HEK293 (cell line): Measurements from ENCODE around the gene TLDC2.

Experiments used
- CTCF ChIA-PET: fragments of 350-600 bp; formaldehyde crosslinking; extraction: SDS; loops from one replicate; lab custom pipeline; 2021; ENCODE audit warnings: antibody characterized with exemption; lab: Yijun Ruan, JAX
- POLR2A ChIA-PET: fragments of 300-600 bp; formaldehyde crosslinking; extraction: SDS; loops from one replicate; lab custom pipeline; 2020; ENCODE audit warnings: antibody characterized with exemption, inconsistent platforms; lab: Yijun Ruan, JAX
- H3K27ac ChIP-seq: fragments of 200-500 bp; sonication (Bioruptor generic); 2 replicates; pipeline ENCODE4 v1.5.1; 2014; ENCODE audit warnings: low read depth, low read length, control low read depth, inconsistent platforms; ENCODE audit errors: extremely low read depth
- H3K36me3 ChIP-seq, 2 experiments: fragments of 200-500 bp in 1 of 2; sonication (Bioruptor generic) in 1 of 2; 1 replicate in 1 of 2; 2 replicates in 1 of 2; pipeline ENCODE4 v1.5.1; 2014 to 2017; ENCODE audit warnings: inconsistent platforms in 2 of 2, low read length in 2 of 2; ENCODE audit not compliant: control insufficient read depth in 2 of 2, insufficient read depth in 1 of 2
- H3K4me1 ChIP-seq: fragments of 200-500 bp; sonication (Bioruptor generic); 2 replicates; pipeline ENCODE4 v1.5.1; 2014; ENCODE audit warnings: mild to moderate bottlenecking, low read length, inconsistent platforms; ENCODE audit not compliant: control insufficient read depth, insufficient read depth
- H3K4me3 ChIP-seq: 2 replicates; pipeline ENCODE4 v1.5.1; 2011; ENCODE audit warnings: low read depth, mild to moderate bottlenecking, control low read depth, low read length, moderate library complexity
- H3K9me3 ChIP-seq: fragments of 200-500 bp; sonication (Bioruptor generic); 2 replicates; pipeline ENCODE4 v1.5.1; 2014; ENCODE audit warnings: low read depth, low read length, inconsistent platforms; ENCODE audit not compliant: control insufficient read depth, insufficient read depth
- GLIS1 ChIP-seq: fragments of 450-650 bp; formaldehyde crosslinking; IDR thresholded peaks from 2 replicates; pipeline ENCODE4 v1.5.1; 2016; ENCODE audit warnings: missing biosample characterization, missing genetic modification characterization
- KLF9 ChIP-seq: fragments of 450-650 bp; formaldehyde crosslinking; IDR thresholded peaks from 2 replicates; pipeline ENCODE4 v1.5.1; 2016; ENCODE audit warnings: missing biosample characterization, missing genetic modification characterization, low read depth
- MZF1 ChIP-seq: fragments of 450-650 bp; formaldehyde crosslinking; IDR thresholded peaks from 2 replicates; pipeline ENCODE4 v1.5.1; 2017; ENCODE audit warnings: missing biosample characterization, missing genetic modification characterization, borderline replicate concordance
- OVOL3 ChIP-seq: fragments of 450-650 bp; formaldehyde crosslinking; IDR thresholded peaks from 2 replicates; pipeline ENCODE4 v1.5.1; 2016; ENCODE audit warnings: missing biosample characterization, missing genetic modification characterization
- PRDM4 ChIP-seq: fragments of 450-650 bp; formaldehyde crosslinking; IDR thresholded peaks from 2 replicates; pipeline ENCODE4 v1.5.1; 2017; ENCODE audit warnings: missing biosample characterization, missing genetic modification characterization
- SCRT1 ChIP-seq: fragments of 450-650 bp; formaldehyde crosslinking; IDR thresholded peaks from 2 replicates; pipeline ENCODE4 v1.5.1; 2016; ENCODE audit warnings: missing biosample characterization, missing genetic modification characterization, borderline replicate concordance
- TCF7L2 ChIP-seq: IDR thresholded peaks from 2 replicates; pipeline ENCODE4 v1.6.1; 2011; ENCODE audit warnings: low read depth, mild to moderate bottlenecking, inconsistent platforms, low read length, moderate library complexity, borderline replicate concordance
- ZBTB10 ChIP-seq: fragments of 450-650 bp; formaldehyde crosslinking; IDR thresholded peaks from 2 replicates; pipeline ENCODE4 v1.5.1; 2016; ENCODE audit warnings: missing biosample characterization, missing genetic modification characterization
- ZFP41 ChIP-seq: fragments of 450-650 bp; formaldehyde crosslinking; IDR thresholded peaks from 2 replicates; pipeline ENCODE4 v1.5.1; 2016; ENCODE audit warnings: missing biosample characterization, missing genetic modification characterization, borderline replicate concordance
- ZIC2 ChIP-seq: fragments of 450-650 bp; formaldehyde crosslinking; IDR thresholded peaks from 2 replicates; pipeline ENCODE4 v1.5.1; 2016; ENCODE audit warnings: missing biosample characterization, missing genetic modification characterization
- ZNF114 ChIP-seq: fragments of 450-650 bp; formaldehyde crosslinking; IDR thresholded peaks from 2 replicates; pipeline ENCODE4 v1.5.0; 2017; ENCODE audit warnings: missing biosample characterization, missing genetic modification characterization
- ZNF202 ChIP-seq: fragments of 450-650 bp; formaldehyde crosslinking; IDR thresholded peaks from 2 replicates; pipeline ENCODE4 v1.5.1; 2016; ENCODE audit warnings: missing biosample characterization, missing genetic modification characterization, borderline replicate concordance
- ZNF211 ChIP-seq: fragments of 450-650 bp; formaldehyde crosslinking; IDR thresholded peaks from 2 replicates; pipeline ENCODE4 v1.5.1; 2016; ENCODE audit warnings: low read depth, missing biosample characterization, missing genetic modification characterization
- ZNF239 ChIP-seq: fragments of 450-650 bp; formaldehyde crosslinking; IDR thresholded peaks from 2 replicates; pipeline ENCODE4 v1.5.1; 2016; ENCODE audit warnings: missing biosample characterization, missing genetic modification characterization
- ZNF335 ChIP-seq: fragments of 450-650 bp; formaldehyde crosslinking; conservative IDR thresholded peaks from 2 replicates; pipeline ENCODE4 v1.5.1; 2016; ENCODE audit warnings: missing biosample characterization, missing genetic modification characterization
- ZNF341 ChIP-seq: fragments of 450-650 bp; formaldehyde crosslinking; IDR thresholded peaks from 2 replicates; pipeline ENCODE4; 2016; ENCODE audit warnings: low read depth, missing biosample characterization, missing genetic modification characterization
- ZNF513 ChIP-seq: fragments of 450-650 bp; IDR thresholded peaks from 2 replicates; pipeline ENCODE4 v1.5.1; 2018; ENCODE audit warnings: missing biosample characterization, missing genetic modification characterization
- ZNF600 ChIP-seq: fragments of 450-650 bp; formaldehyde crosslinking; IDR thresholded peaks from 2 replicates; pipeline ENCODE4 v1.5.1; 2016; ENCODE audit warnings: missing biosample characterization, missing genetic modification characterization
- ZNF624 ChIP-seq: fragments of 450-650 bp; formaldehyde crosslinking; IDR thresholded peaks from 2 replicates; pipeline ENCODE4 v1.5.1; 2017; ENCODE audit warnings: missing biosample characterization, missing genetic modification characterization
- ZNF777 ChIP-seq: fragments of 450-650 bp; formaldehyde crosslinking; IDR thresholded peaks from 2 replicates; pipeline ENCODE4 v1.5.1; 2017; ENCODE audit warnings: missing biosample characterization, missing genetic modification characterization, borderline replicate concordance

The TLDC2 gene

GRCh38 chr20:36860811-36861624, 14.9 kb upstream of the TLDC2 start:
- no peak for TF ChIP-seq ZNF211 (tag by site-specific recombination)
- no peak for TF ChIP-seq ZNF239 (tag by site-specific recombination)
- no peak for TF ChIP-seq ZNF624 (tag by site-specific recombination)
- no peak for TF ChIP-seq ZIC2 (tag by site-specific recombination)
- no peak for TF ChIP-seq TCF7L2
- TF ChIP-seq ZNF335 (tag by site-specific recombination), result no peak
- no peak for TF ChIP-seq SCRT1 (tag by site-specific recombination)
- no peak for TF ChIP-seq ZBTB10 (tag by site-specific recombination)
- TF ChIP-seq PRDM4 (tag by site-specific recombination), result no peak
- no peak for TF ChIP-seq ZFP41 (tag by site-specific recombination)
- TF ChIP-seq ZNF341 (tag by site-specific recombination), result peak; percentile 86
- no peak for TF ChIP-seq OVOL3 (tag by site-specific recombination)
- TF ChIP-seq MZF1 (tag by site-specific recombination), result no peak
- no peak for TF ChIP-seq ZNF202
- TF ChIP-seq ZNF777 (tag by site-specific recombination), result no peak
- peak; percentile 45; the same call in 1 of the 2 replicates for TF ChIP-seq ZNF513
- H3K9me3 ChIP-seq, result no peaks in the 10 kb centered on the region
- H3K27ac ChIP-seq, result no peak overlapping the region
- H3K36me3 ChIP-seq, result peaks cover 0 to 20% of the 10 kb centered on the region in 2 experiments; a peak in 1 of 3 replicates
- CTCF ChIA-PET, result interaction anchor here (0.9 to 4.5 kb wide), 2 partner anchors 25 to 87 kb away, joined by 5 to 18 read pairs; partner anchors contain the start of gene DSN1
- POLR2A ChIA-PET, result interaction anchor here (1.3 kb wide), 1 partner anchor 15 kb away, joined by 4 read pairs; no protein-coding TSS in a partner anchor
- H3K4me1 ChIP-seq, result peaks cover 9% of the 10 kb centered on the region; the same call in 1 of the 2 replicates
- H3K4me3 ChIP-seq, result no peak overlapping the region

GRCh38 chr20:36861625-36861874, 14.4 kb upstream of the TLDC2 start:
- CTCF ChIA-PET, result interaction anchor here (0.9 to 4.5 kb wide), 2 partner anchors 26 to 88 kb away, joined by 5 to 18 read pairs; partner anchors contain the start of gene DSN1
- H3K4me1 ChIP-seq, result peaks cover 9% of the 10 kb centered on the region; the same call in 1 of the 2 replicates
- no peaks in the 10 kb centered on the region for H3K9me3 ChIP-seq
- peaks cover 0 to 20% of the 10 kb centered on the region in 2 experiments; a peak in 1 of 3 replicates for H3K36me3 ChIP-seq
- peak overlapping the region; percentile 83; the same call in 1 of the 2 replicates for H3K27ac ChIP-seq
- TF ChIP-seq KLF9 (no peak), ZNF114 (tag by site-specific recombination) (no peak), ZNF600 (tag by site-specific recombination) (no peak), GLIS1 (tag by site-specific recombination) (no peak), ZIC2 (tag by site-specific recombination) (peak; percentile 48)
- TF ChIP-seq, all 188 proteins: peak for 1
- peak overlapping the region; percentile 49 for H3K4me3 ChIP-seq
- POLR2A ChIA-PET, result interaction anchor here (0.6 to 1.3 kb wide), 2 partner anchors 16 to 1119 kb away, joined by 3 to 4 read pairs; no protein-coding TSS in a partner anchor
